Upper lobe of left lung (tissue), 4 donors: ENCODE data around the gene CHPT1.

Experiments
- CTCF ChIP-seq, 6 experiments: fragments of 450-650 bp in 4 of 6; fragments of 200-600 bp in 2 of 6; sonication (generic) in 2 of 6; IDR thresholded peaks; one replicate each; pipeline ENCODE4 v1.5.1; 2016 to 2019; ENCODE audit warnings: antibody characterized with exemption in 6 of 6
- POLR2A ChIP-seq, 4 donors: fragments of 450-650 bp; IDR thresholded peaks; one replicate each; pipeline ENCODE4 v1.5.1; 2016 to 2017; ENCODE audit warnings: antibody characterized with exemption in 4 of 4, mild to moderate bottlenecking in 2 of 4

GRCh38 chr12:101746661-101747060, 49.2 kb downstream of the CHPT1 start:
- TF ChIP-seq POLR2A (IDR thresholded peaks at IDR 0.05) (no peak), CTCF (IDR thresholded peaks at IDR 0.05) (no peak)
